HTR-8/SVneo (cell line): ENCODE measurements around the gene ARPP21.

ENCODE experiments used
- DNase-seq: peaks from one replicate; pipeline ENCODE4 v3.0.0; 2011; ENCODE audit warnings: low spot score, mixed read lengths; ENCODE audit not compliant: insufficient read length
- FAIRE-seq: peaks from 2 replicates; lab custom pipeline; 2011; peaks lifted over from hg19 to GRCh38; lab: Jason Lieb, UNC

The ARPP21 gene

GRCh38 chr3:35723480-35724097, 84.3 kb downstream of the ARPP21 start:
- DNase-seq = no peak
- FAIRE-seq = no peak

- FAIRE-seq = no peak
- DNase-seq = no peak
Observed at GRCh38 chr3:35724106-35724505, 84.8 kb downstream of the ARPP21 start.

GRCh38 chr3:35727179-35727578, 87.9 kb downstream of the ARPP21 start:
- FAIRE-seq (no peak), DNase-seq (no peak)

GRCh38 chr3:35733341-35733740, 94.0 kb downstream of the ARPP21 start:
- FAIRE-seq (no peak), DNase-seq (no peak)

- DNase-seq (no peak), FAIRE-seq (no peak)
Observed at GRCh38 chr3:35733864-35734263, 94.5 kb downstream of the ARPP21 start.

- DNase-seq = no peak
Observed at GRCh38 chr3:35737080-35737479, 97.8 kb downstream of the ARPP21 start.

GRCh38 chr3:35737527-35737926, 98.2 kb downstream of the ARPP21 start:
- DNase-seq (no peak), FAIRE-seq (no peak)

More at GRCh38 chr3:35737080-35737479, 97.8 kb downstream of the ARPP21 start:
- FAIRE-seq = no peak

- no peak for DNase-seq
- no peak for FAIRE-seq
Observed at GRCh38 chr3:35737934-35738706, 98.8 kb downstream of the ARPP21 start.

GRCh38 chr3:35739181-35739809, 100.0 kb downstream of the ARPP21 start:
- no peak for FAIRE-seq
- DNase-seq = no peak

- FAIRE-seq (no peak), DNase-seq (no peak)
Observed at GRCh38 chr3:35739964-35740527, 100.7 kb downstream of the ARPP21 start.

GRCh38 chr3:35743218-35743617, 103.9 kb downstream of the ARPP21 start:
- FAIRE-seq (no peak), DNase-seq (no peak)

- DNase-seq = no peak
- FAIRE-seq = no peak
Observed at GRCh38 chr3:35744419-35744818, 105.1 kb downstream of the ARPP21 start.

GRCh38 chr3:35745351-35745750, 106.0 kb downstream of the ARPP21 start:
- DNase-seq (no peak), FAIRE-seq (no peak)

- DNase-seq (no peak), FAIRE-seq (no peak)
Observed at GRCh38 chr3:35745802-35746484, 106.6 kb downstream of the ARPP21 start.

GRCh38 chr3:35746492-35746891, 107.2 kb downstream of the ARPP21 start:
- no peak for FAIRE-seq
- no peak for DNase-seq

GRCh38 chr3:35748144-35748543, 108.8 kb downstream of the ARPP21 start:
- DNase-seq (no peak), FAIRE-seq (no peak)

GRCh38 chr3:35751207-35751606, 111.9 kb downstream of the ARPP21 start:
- DNase-seq (no peak), FAIRE-seq (no peak)

- DNase-seq = no peak
Observed at GRCh38 chr3:35757991-35758757, 118.8 kb downstream of the ARPP21 start.

GRCh38 chr3:35760146-35760545, 120.8 kb downstream of the ARPP21 start:
- DNase-seq = no peak
- FAIRE-seq = no peak

More at GRCh38 chr3:35757991-35758757, 118.8 kb downstream of the ARPP21 start:
- no peak for FAIRE-seq

- FAIRE-seq (no peak), DNase-seq (no peak)
Observed at GRCh38 chr3:35761311-35761710, 122.0 kb downstream of the ARPP21 start.
